ENCODE data around the gene SDK2.

GRCh38 chr17:73422121-73422520 is 222.1 kb downstream of the SDK2 start:
- TF ChIP-seq CTCF (IDR thresholded peaks at IDR 0.05; ENCODE audit: low read length), result no peak
- TF ChIP-seq EZH2phosphoT487 (IDR thresholded peaks at IDR 0.05; ENCODE audit: low read length), result no peak

Measured in MM.1S (cell line).